ENCODE results near the gene TRDMT1.

The TRDMT1 gene

DNA sequence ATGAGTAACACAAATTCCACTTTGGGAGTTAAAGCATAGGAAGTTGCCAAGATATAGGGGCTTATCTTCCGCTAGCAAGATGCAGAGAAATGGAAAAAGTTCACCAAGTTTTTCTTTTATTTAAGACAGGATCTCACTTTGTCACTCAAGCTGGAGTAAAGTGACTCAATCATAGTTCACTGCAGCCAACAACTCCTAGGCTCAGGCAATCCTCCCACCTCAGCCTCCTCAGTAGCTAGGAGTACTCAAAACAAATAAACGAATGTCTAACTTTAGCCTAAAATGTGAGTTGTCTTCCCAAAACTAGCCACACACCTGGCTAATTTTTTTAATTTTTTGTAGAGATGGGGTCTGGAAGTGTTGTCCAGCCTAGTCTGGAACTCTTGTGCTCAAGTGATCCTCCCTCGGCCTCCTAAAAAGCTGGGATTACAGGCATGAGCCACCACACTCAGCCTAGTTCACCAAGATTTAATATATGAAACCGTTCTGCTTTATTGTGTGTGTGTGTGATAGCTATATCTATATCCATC lies 36.5 kb upstream of the TRDMT1 start:
- in situ Hi-C loops (cut with HindIII; ENCODE audit: low pct_unique_long_range_greater_than_20kb, low sequenced_read_pairs) = no loop called here
- TF ChIP-seq JUND (IDR thresholded peaks at IDR 0.05; ENCODE audit: low read depth) = no peak
- DNase-seq (ENCODE audit: low read depth in 1 of 2, low spot score in 1 of 2) = no peak

DNA sequence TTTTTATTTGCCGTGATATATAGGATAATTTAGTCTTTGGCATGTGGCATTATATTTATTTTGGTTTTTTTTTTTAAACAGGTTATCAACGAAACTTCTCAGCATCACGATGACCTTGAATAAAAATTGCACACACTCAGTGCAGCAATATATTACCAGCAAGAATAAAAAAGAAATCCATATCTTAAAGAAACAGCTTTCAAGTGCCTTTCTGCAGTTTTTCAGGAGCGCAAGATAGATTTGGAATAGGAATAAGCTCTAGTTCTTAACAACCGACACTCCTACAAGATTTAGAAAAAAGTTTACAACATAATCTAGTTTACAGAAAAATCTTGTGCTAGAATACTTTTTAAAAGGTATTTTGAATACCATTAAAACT lies 35.7 kb upstream of the TRDMT1 start:
- TF ChIP-seq JUND (IDR thresholded peaks at IDR 0.05; ENCODE audit: low read depth) = no peak
- DNase-seq (ENCODE audit: low read depth in 1 of 2, low spot score in 1 of 2) = no peak
- in situ Hi-C loops (cut with HindIII; ENCODE audit: low pct_unique_long_range_greater_than_20kb, low sequenced_read_pairs) = no loop called here

DNA sequence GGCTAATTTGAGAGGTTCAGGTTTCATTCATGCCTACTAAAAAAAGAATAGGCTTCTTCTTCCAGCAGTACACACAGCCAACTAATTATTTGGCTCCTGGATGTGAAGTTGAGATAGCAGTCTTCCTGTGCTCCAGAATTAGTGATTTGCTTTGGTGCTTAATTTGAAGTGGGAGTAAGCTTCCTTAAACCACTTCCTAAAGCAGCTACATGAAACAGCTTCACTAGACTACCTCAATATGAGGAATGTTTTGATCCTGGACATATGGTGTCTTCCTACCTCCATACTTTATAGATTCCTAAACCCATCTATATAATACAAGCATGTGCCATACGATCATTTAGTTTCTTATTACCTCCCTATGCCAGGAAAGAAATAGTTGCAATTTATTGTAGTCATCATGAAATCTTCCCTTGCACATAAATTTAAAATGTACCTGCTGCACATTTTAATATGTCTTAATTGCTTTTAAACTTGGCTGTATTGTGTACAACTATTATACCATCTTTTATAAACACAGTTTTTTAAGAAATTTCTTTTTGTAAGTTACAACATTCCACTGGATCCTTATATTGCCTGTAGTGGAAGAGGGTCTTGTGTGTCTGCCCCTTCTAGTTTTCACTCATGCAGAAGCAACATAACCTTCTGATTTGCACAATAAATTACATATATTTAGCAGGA lies 35.1 kb upstream of the TRDMT1 start:
- no peak for DNase-seq (ENCODE audit: low read depth in 1 of 2, low spot score in 1 of 2)
- no peak for TF ChIP-seq JUND (IDR thresholded peaks at IDR 0.05; ENCODE audit: low read depth)
- in situ Hi-C loops (cut with HindIII; ENCODE audit: low pct_unique_long_range_greater_than_20kb, low sequenced_read_pairs) = no loop called here

GRCh38 chr10:17235136-17235535 lies 33.7 kb upstream of the TRDMT1 start:
- in situ Hi-C loops (cut with HindIII; ENCODE audit: low pct_unique_long_range_greater_than_20kb, low sequenced_read_pairs) = no loop called here
- no peak for TF ChIP-seq JUND (IDR thresholded peaks at IDR 0.05; ENCODE audit: low read depth)
- DNase-seq (ENCODE audit: low read depth in 1 of 2, low spot score in 1 of 2) = no peak

DNA sequence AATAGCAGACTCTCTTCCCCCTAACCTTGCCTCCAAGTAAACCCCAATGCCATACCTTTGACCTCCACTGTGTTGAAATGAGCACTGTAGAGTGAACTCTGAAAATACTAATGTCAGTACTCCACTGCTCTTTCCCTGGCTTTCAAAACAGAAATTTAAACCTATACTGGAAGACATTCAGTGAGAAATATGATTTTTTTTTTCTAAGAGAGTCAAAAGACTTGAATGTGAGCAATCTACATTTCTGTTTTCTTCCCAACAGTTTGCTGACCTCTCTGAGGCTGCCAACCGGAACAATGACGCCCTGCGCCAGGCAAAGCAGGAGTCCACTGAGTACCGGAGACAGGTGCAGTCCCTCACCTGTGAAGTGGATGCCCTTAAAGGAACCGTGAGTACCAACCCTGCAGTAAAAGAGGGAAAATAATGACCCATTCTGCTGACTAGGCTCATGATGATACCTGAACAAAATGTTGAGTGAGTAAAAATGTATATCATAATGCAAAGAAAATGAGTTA lies 33.0 kb upstream of the TRDMT1 start:
- no peak for DNase-seq (ENCODE audit: low read depth in 1 of 2, low spot score in 1 of 2)
- TF ChIP-seq JUND (IDR thresholded peaks at IDR 0.05; ENCODE audit: low read depth) = no peak
- in situ Hi-C loops (cut with HindIII; ENCODE audit: low pct_unique_long_range_greater_than_20kb, low sequenced_read_pairs) = no loop called here

DNA sequence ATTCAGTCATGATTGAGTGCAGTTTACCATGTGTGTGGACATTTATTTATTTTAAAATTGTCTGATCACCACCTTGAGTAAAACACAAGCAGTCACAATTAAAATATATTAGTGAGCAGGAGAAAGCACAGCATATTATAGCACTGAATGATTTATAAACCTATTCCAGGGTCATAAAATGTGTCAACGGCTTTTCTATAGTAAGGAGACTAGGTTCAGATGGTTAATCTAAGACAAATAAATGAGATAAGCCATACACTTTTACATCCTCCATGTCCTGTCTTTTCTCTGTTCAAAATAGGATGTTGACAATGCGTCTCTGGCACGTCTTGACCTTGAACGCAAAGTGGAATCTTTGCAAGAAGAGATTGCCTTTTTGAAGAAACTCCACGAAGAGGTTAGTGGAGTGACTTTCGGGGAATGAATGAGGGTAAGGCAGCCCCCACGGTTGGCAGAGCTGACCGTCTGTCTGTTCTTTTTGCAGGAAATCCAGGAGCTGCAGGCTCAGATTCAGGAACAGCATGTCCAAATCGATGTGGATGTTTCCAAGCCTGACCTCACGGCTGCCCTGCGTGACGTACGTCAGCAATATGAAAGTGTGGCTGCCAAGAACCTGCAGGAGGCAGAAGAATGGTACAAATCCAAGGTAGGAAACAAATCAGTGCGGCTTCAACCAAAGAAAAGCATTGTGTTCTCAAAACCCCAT lies 32.0 kb upstream of the TRDMT1 start:
- no peak for TF ChIP-seq JUND (IDR thresholded peaks at IDR 0.05; ENCODE audit: low read depth)
- in situ Hi-C loops (cut with HindIII; ENCODE audit: low pct_unique_long_range_greater_than_20kb, low sequenced_read_pairs) = no loop called here
- DNase-seq (ENCODE audit: low read depth in 1 of 2, low spot score in 1 of 2) = no peak

GRCh38 chr10:17232276-17232960 lies 30.9 kb upstream of the TRDMT1 start:
- in situ Hi-C loops (cut with HindIII; ENCODE audit: low pct_unique_long_range_greater_than_20kb, low sequenced_read_pairs) = no loop called here
- TF ChIP-seq JUND (IDR thresholded peaks at IDR 0.05; ENCODE audit: low read depth) = no peak
- DNase-seq (ENCODE audit: low read depth in 1 of 2, low spot score in 1 of 2) = no peak

- DNase-seq (ENCODE audit: low read depth in 1 of 2, low spot score in 1 of 2) = no peak
These were observed 30.3 kb upstream of the TRDMT1 start for GRCh38 chr10:17231788-17232187.

GRCh38 chr10:17229967-17230682 lies 28.7 kb upstream of the TRDMT1 start:
- DNase-seq (ENCODE audit: low read depth in 1 of 2, low spot score in 1 of 2) = peak; percentile 32 to 84
- TF ChIP-seq JUND (IDR thresholded peaks at IDR 0.05; ENCODE audit: low read depth) = no peak
- in situ Hi-C loops (cut with HindIII; ENCODE audit: low pct_unique_long_range_greater_than_20kb, low sequenced_read_pairs) = no loop called here

More at GRCh38 chr10:17231788-17232187, 30.3 kb upstream of the TRDMT1 start:
- no peak for TF ChIP-seq JUND (IDR thresholded peaks at IDR 0.05; ENCODE audit: low read depth)
- in situ Hi-C loops (cut with HindIII; ENCODE audit: low pct_unique_long_range_greater_than_20kb, low sequenced_read_pairs) = no loop called here

DNA sequence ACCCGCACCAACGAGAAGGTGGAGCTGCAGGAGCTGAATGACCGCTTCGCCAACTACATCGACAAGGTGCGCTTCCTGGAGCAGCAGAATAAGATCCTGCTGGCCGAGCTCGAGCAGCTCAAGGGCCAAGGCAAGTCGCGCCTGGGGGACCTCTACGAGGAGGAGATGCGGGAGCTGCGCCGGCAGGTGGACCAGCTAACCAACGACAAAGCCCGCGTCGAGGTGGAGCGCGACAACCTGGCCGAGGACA lies 28.2 kb upstream of the TRDMT1 start:
- TF ChIP-seq JUND (IDR thresholded peaks at IDR 0.05; ENCODE audit: low read depth) = no peak
- DNase-seq (ENCODE audit: low read depth in 1 of 2, low spot score in 1 of 2) = no peak
- in situ Hi-C loops (cut with HindIII; ENCODE audit: low pct_unique_long_range_greater_than_20kb, low sequenced_read_pairs) = no loop called here

GRCh38 chr10:17229016-17229716 lies 27.7 kb upstream of the TRDMT1 start:
- no peak for TF ChIP-seq JUND (IDR thresholded peaks at IDR 0.05; ENCODE audit: low read depth)
- in situ Hi-C loops (cut with HindIII; ENCODE audit: low pct_unique_long_range_greater_than_20kb, low sequenced_read_pairs) = no loop called here
- DNase-seq (ENCODE audit: low read depth in 1 of 2, low spot score in 1 of 2) = no peak

Measured in T47D (cell line).